Upper lobe of left lung (tissue), 4 donors: Measurements from ENCODE around the gene RWDD1.
"Not testable (repeated sequence)": the region's sequence is repeated elsewhere in the genome, so short reads cannot be mapped to it uniquely, and the experiment has no call there.

Source experiments
- CTCF ChIP-seq, 6 experiments: fragments of 450-650 bp in 4 of 6; fragments of 200-600 bp in 2 of 6; sonication (generic) in 2 of 6; IDR thresholded peaks; one replicate each; pipeline ENCODE4 v1.5.1; 2016 to 2019; ENCODE audit warnings: antibody characterized with exemption in 6 of 6
- POLR2A ChIP-seq, 4 donors: fragments of 450-650 bp; IDR thresholded peaks; one replicate each; pipeline ENCODE4 v1.5.1; 2016 to 2017; ENCODE audit warnings: antibody characterized with exemption in 4 of 4, mild to moderate bottlenecking in 2 of 4

- TF ChIP-seq CTCF, POLR2A (IDR thresholded peaks at IDR 0.05): not testable (repeated sequence)
Measured at GRCh38 chr6:116604868-116605267, 33.6 kb downstream of the RWDD1 start.
